GM21447 (cell line): ENCODE data around the gene TANK.
A peak's percentile ranks its signal among the peaks of the same experiment; 100 is the strongest.
"Not testable (repeated sequence)": the region's sequence is repeated elsewhere in the genome, so short reads cannot be mapped to it uniquely, and the experiment has no call there.

Experiments
- ATAC-seq: cut with Tn5 transposase; IDR thresholded peaks from one replicate; pipeline ENCODE4 v1.9.1; 2021; ENCODE audit not compliant: unreplicated experiment

The TANK gene

DNA sequence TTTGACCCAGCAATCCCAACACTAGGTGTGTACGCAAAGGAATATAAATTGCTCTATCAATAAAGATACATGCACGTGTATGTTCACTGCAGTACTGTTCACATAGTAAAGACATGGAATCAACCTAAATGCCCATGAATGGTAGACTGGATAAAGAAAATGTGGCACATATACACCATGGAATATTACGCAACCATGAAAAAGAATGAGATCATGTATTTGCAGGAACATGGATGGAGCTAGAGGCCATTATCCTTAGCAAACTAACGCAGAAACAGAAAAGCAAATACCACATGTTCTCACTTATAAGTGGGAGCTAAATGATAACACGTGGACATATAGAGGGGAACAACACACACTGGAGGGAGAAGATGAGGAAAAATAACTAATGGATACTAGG lies 27.8 kb upstream of the TANK start:
- not testable (repeated sequence) for ATAC-seq

DNA sequence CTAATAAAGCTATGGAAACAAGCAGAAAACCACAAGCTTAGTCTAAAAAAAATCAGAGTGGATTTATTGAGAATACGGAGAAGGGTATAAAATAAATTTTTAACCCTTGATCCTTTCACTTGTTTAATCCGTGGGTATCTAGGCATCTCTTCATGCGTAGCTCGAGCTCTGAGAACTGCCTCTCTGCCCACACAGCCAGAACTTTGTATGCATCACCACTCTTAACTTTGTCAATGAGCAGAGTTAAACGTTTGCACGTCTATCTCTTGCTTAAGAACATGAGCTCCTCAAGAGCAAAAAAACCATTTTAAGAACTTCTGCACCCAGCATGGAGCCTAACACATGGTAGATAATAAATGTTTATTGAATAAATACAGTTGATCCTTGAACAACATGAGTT lies 26.9 kb upstream of the TANK start:
- ATAC-seq = no peak

DNA sequence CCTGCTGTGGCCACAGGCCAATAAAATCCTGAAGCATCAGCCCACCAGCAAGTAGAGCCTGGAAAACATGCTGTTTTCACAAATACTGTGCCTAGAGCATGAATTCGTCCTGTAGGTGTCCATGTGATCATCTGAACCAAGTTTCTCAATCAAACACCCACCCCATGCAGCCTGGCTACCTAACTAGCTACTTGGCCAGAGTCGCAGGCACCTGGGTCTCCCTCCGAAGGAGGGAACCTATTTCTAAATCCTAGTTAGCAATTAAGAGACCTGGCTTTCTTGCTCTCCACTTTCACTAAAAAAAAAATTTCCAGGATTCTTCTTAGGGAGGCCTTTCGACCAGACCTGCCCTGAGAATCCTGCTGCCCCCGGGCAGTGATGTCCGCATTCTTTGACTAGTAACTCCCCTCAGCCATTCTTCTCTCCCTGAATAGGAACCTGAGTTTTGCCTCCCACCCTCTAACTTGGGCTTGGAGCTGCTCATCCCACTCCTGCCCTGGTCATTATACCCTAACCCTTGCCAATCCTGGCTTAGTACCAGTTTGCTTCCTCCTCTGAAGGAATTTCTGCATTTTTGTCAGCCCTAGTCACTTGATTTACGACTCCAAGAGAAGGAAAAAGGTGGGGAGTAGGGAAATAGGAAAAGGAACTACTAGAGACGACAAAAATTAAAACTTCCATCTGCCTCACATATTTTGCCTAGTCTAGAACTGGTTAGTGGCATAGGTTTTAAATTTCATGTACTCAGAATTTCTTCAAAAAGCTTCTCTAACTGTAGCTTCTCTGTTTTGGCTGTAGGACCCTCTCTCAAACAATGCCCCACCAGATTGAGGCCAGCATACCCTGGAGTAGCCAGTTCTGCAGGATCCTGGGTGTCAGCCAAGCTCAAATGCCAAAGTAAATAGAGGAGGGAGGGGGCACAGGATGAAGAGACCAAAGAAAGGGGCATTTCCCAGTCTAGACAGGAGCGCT lies 25.4 kb upstream of the TANK start:
- ATAC-seq = no peak

DNA sequence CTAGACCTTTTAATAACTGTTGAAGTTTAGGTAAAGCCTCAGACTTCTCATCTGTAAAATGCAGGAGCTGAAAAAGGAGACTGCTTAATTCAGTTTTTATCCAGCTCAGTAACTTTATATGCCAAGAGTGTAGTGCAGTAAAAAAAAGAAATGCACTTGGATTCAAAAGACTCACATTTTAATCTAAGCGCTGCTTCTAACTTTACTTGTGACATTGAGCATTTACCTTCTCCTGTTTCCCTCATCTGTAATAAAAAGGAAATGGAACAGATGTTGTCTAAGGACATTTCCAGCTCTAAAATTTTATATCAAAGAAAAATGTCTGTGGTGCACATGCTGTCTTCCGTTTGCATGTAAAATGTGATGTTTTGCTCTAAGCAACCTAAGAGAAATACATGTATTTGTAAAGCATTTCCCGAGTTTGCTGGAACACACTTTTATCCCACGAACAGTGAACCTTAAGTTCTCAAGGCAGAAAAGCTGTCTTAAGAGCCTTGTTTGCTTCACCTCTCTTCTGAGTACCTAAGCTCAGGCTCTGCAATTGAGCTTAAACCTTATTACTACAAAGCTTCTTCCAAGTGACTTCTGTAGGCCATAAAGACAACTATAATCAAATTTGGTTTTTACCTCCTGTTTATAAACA lies 24.2 kb upstream of the TANK start:
- ATAC-seq = no peak

DNA sequence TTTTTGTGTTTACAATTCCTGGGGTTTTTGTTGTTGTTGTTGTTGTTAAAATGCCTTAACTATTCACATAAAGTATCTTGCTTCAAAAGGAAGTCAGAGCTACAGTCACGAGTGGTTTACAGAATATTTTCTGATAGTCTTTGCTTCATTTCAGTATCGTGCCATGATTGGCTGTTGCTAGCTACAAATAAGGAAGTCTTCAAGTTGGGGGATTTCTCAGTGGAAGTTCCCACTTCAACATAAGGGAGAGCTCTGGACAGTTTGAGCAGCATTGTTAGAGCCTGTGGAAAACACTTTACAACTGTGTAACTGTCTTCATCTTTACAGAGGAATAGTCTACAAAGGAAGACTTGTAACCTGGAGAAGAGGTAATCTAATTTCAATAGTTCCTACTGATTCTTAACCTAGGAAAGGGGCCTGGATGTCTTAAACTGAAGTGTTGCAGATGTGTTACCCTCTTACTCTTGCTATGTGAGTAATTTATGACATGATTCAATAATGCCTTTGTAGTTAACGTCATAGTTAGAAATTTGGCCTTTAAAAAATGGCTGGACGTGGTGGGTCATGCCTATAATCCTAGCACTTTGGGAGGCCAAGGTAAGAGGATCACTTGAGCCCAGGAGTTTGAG lies 23.4 kb upstream of the TANK start:
- peak; percentile 75 for ATAC-seq

DNA sequence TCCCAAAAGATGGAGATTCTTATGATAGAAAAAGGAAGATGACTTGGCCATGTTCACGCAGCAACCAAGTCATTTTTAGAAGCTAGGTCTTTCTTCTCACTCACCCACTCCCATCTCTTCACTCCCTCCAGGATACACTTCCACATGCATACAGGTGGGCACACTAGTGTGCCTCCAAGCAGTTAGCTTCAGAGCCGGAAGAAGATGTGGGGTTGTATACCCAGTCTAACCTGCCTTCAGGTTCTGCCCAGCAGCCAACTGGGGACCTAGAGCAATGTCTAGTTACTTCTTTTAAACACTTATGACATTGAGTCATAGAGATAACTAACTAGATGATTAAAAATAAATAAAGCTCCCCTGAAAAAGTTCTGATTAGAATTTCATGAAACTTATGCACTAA lies 21.8 kb upstream of the TANK start:
- ATAC-seq = peak; percentile 21

DNA sequence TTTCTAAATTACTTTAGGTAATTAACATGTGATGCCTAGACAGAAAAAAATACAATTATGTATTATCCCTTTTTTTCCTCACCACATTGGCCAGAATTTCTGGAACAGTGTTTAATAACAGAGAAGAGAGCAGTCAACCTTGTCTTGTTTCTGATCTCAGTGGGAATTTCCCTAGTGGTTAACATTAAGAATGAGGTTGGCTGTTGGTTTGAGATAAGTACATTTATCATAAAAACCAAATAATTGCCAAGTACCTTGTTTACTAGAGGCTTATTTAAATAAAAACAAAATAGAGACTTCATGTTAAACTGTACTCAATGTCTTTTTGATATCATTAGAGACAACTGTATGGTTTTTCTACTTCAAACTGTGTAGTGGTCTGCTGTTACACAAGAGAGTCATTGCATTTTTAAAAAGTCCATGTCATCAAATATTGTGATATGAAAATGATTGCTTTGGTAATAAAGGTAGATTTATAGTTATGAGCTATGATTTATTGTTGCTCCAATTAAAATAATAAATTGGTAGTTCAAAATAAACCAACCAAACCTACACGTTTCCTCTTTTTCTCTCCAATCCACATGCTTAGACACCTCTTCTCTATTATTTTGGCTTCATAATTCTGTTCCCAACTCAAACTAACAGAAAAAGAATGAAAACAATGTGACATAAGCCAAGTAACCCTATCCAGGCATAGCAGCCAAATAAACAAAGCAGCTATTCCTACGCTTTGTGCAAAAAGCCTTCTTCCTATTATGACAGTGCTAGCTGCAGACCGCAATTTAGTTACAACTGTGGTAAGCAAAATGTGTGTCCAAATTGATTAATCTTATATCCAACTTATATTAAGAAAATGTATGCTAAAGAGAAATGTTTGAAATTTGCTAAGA lies 20.9 kb upstream of the TANK start:
- peak; percentile 33 for ATAC-seq

DNA sequence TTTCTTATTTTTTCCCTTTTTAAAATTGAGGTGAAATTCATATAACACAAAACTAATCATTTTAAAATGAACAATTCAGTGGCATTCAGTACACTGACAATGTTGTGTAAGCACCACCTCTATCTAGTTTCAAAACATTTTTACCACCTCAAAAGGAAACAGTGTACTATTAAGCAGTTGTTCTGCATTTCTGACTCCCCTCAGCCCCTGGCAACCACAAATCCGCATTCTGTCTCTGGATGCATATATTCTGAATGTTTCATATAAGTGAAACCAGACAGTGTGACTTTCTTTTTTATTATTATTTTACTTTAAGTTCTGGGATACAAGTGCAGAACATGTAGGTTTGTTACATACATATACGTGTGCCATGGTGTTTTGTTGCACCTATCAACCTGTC lies 19.2 kb upstream of the TANK start:
- ATAC-seq = peak; percentile 38

DNA sequence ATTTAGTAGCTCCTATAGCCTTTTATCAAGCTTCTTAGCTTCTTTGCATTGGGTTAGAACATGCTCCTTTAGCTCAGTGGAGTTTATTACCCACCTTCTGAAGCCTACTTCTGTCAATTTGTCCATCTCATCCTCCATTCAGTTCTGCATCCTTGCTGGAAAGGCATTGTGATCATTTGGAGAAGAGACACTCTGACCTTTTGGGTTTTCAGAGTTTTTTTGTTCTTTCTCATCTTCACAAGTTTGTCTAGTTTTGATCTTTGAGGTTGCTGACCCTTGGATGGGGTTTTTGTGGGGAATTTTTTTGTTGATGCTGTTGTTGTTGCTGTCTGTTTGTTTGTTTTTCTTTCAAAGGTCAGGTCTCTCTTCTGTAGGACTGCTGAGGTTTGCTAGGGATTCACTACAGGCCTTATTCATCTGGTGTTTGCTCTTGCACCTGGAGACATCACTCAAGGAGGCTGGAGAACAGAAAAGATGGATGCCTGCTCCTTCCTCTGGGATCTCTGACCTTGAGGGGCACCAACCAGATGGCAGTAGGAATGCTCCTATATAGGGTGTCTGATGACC lies 13.9 kb upstream of the TANK start:
- ATAC-seq = no peak

DNA sequence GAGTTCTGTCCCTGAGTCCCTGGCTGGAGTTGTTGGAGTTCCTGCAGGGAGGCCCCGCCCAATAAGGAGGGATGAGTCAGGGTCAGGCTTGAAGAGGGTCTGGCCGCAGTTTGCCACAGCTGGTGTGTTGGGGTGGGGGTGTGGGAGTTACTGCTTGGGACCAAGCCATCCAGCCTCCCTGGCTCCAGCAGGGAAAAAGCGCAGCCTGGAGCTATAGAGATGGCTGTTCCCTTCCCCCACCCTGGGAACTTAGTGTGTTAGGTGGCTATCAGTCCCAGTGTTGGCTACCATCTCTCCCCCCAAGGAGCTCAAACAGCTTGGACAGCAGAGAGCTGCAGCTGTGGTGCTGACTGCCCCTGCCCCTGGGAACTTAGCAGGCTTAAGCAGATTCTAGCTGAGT lies 13.2 kb upstream of the TANK start:
- ATAC-seq = no peak

DNA sequence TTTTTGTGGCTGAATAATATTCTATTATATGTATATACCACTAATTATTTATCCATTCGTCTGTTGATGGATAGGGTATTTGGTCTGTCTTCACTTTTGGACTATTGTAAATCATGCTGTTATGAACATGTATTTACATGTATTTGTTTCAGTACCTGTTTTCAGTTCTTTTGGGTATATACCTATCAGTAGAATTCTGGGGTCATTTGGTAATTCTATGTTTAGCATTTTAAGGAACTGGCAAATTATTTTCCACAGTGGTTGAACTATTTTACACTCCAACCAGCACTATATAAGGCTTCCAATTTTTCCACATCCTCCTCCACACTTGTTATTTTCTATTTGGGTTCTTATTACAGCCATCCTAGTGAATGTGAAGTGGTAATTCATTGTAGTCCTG lies 12.4 kb upstream of the TANK start:
- no peak for ATAC-seq

DNA sequence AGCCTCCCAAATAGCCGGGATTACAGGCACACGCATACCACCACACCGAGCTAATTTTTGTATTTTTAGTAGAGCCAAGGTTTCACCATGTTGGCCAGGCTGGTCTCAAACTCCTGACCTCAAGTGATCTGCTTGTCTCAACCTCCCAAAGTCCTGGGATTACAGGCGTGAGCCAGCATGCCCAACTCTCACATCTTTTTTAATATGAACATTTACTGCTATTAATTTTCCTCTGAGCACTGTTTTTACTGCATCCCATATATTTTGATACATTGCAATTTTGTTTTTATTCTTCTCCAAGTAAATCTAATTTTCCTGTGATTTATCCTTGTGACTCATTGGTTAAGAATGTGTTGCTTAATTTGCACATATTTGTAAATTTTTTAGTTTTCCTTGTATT lies 9.5 kb upstream of the TANK start:
- ATAC-seq = no peak

DNA sequence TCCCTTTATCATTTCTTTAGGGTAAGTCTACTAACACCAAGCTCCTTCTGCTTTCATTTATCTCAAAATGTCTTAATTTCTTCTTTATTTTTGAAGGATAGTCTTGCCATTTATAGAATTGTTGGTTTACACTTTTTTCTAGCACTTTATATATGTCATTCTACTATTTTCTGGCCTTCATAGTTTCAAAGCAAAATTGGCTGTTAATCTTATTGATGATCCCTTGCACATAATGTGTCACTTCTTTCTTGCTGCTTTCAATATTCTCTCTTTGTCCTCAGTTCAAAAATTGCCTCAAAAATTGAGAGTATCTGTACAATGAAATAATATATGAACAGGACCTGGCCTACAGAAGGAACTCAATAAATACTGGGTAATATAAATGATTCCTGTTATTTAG lies 7.9 kb upstream of the TANK start:
- ATAC-seq = no peak

DNA sequence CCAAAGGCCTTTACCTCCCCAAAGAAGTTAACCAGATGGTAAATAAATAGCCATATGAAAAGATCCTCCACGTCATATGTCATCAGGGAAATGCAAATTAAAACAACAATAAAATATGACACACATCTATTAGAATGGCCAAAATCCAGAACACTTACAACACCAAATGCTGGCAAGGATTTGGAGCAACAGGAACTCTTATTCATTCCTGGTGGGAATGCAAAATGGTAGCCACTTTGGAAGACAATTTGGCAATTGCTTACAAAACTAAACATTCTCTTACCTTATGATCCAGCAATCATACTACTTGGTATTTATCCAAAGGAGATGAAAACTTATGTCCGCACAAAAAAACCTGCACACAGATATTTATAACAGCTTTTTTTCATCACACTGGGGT lies 1.3 kb upstream of the TANK start:
- no peak for ATAC-seq

DNA sequence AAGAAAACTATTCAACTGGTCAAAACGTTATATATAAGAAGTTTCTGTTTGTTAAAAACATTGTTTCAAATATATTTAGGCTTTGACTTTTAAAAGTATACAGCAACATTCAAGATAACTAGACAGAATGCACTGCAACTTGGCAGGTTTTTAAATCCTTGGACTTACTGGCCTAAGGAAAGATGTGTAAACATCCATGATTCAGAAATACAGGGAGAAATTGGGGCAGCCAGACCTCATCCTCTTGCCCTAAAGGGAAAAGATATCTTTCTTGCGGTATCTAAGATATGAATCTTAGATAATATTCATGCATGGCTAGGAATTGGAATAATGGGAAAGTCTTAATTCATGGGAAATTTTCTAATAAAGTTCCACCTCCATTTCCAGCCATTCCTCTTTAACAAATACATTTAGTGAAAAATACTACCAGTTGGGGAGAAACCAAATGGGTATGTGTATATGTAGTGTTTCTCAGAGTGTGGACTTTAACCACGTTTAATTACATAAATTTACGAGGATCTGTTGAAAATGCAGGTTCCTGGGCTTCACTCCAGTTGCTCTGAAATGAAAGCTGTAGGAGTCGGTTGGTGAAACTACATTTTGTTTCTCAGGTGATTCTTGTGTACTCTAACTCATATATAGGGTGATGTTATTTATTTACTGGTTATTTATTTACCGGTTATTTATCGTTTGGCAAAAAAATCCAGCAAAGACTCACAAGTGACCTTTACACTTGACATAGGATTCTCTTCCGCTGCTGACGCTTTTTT lies 587 bp upstream of the TANK start:
- no peak for ATAC-seq

DNA sequence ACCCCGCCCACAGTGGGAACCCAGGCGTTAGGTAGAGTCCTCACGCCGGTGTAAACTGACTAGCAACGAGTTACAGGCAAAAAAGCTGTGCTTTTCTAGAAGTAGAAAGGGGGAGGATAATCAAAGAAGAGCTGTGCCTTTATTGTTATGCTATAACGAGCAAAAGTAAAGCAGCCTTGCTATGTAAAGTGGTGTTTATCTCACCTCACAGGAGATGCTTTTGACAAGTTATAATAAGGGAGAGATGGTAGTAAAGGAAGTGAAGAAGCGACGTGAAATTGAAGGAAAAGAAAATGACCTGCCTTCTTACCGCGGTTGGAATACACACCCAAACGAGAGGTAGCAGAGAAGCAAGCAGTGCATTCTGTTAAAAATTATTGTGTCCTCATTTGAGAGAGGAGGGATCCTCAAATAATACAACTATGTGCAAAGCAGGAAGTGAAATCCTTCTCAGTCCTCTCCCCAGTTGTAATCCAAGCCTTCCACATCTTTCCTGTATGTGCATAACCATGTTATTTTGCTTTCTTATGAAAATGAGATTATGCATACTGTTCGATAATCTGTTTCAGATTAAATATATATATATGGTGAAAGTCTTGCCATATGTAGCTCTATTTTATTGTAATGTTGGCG lies 962 bp downstream of the TANK start:
- ATAC-seq = peak; percentile 4

DNA sequence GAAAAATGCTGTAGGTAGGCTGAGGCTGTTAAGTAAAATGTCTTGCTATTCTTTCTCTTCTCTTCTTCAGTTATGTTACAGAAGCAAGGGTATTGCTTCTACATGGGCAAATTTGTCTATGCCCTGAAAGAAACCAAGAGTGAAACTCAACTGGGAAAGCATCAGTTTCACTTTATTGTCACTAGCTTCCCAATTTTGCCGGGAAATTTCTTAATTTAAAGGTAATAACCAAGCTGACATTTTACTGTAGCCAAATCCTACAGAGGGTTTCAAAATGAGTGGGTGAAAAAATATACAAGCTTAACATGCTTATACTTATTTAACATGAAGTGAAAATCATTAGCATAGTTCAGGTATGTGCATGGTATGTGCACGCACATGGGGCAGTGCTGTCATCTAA lies 3.2 kb downstream of the TANK start:
- no peak for ATAC-seq

DNA sequence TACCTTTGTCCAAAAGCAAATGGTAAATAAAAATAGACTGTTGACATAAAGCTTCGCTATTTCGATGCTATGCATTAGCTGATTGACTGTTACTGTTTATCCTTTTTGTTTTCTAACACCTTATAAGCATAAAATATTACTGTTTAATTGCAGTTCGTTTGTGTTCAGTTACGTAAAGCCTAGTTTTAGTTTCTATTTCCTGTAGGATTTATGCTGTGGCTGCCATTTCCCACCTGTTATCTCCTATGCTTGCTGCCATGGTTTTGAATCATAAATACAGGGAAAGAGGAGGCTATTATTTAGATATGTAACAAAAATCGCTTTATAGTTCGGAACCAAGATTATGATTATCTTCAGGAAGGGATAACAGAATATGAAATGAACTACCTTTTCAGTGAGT lies 3.9 kb downstream of the TANK start:
- no peak for ATAC-seq

DNA sequence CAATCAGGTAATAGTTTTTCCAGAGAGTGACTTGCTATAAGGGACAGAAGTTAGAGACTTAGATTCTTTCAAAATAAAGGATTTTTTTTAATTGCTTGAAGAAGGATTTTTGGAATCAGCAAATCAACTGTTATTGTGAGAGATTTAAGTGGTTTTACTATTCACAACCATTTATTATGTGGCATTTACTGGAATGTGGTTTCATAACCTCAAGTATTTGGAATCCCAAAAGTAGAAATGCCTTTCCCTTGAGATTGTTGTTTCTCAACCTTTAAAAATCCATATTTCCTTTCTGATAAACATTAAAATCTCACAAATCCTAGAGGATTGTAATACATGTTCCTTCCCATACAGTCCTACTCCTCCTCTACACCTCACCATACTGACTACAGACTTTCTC lies 5.0 kb downstream of the TANK start:
- no peak for ATAC-seq
